A673 (cell line): ENCODE data around the gene TENM3. TPM values are rescaled to one million over a fixed set of nuclear protein-coding genes. Genes with fewer than 3 reads are reported as not detected.

Experiments
- BruUV-seq: library from RNA; stranded (reverse); fragments of 400-500 nt; replicated peaks from 2 replicates; lab custom pipeline; 2021; lab: Mats Ljungman, UMichigan
- CTCF ChIA-PET: fragments of 300-600 bp; sonication (Branson Sonifier 250); formaldehyde crosslinking; loops from one replicate; lab custom pipeline; 2022; ENCODE audit warnings: antibody characterized with exemption; lab: Charles Lee
- POLR2A ChIA-PET: fragments of 300-600 bp; sonication (Branson Sonifier 250); formaldehyde crosslinking; loops from one replicate; lab custom pipeline; 2022; ENCODE audit warnings: antibody characterized with exemption; ENCODE audit not compliant: low non-redundant PET; lab: Charles Lee
- DNase-seq: peaks from one replicate; pipeline ENCODE4 v3.0.0-alpha.2; 2015; ENCODE audit warnings: low spot score
- H3K27ac ChIP-seq: fragments of 200-600 bp; sonication (generic); 2 replicates; pipeline ENCODE4 v1.5.1; 2016; ENCODE audit warnings: mixed run types, low read depth, mild to moderate bottlenecking, mixed read lengths, antibody characterized with exemption, low read length; ENCODE audit not compliant: poor library complexity, severe bottlenecking
- H3K27me3 ChIP-seq: fragments of 200-600 bp; sonication (generic); replicated peaks from 2 replicates; pipeline ENCODE4 v1.6.1; 2017; ENCODE audit warnings: mixed run types, low read depth, mild to moderate bottlenecking, mixed read lengths, antibody characterized with exemption, low read length; ENCODE audit not compliant: insufficient read depth, poor library complexity
- H3K36me3 ChIP-seq: fragments of 200-600 bp; sonication (generic); 2 replicates; pipeline ENCODE4 v1.6.1; 2016; ENCODE audit warnings: mixed run types, mild to moderate bottlenecking, mixed read lengths, antibody characterized with exemption, low read length; ENCODE audit not compliant: insufficient read depth, poor library complexity, severe bottlenecking
- H3K4me1 ChIP-seq: fragments of 200-600 bp; sonication (generic); 2 replicates; pipeline ENCODE4 v1.6.1; 2017; ENCODE audit warnings: mixed run types, mild to moderate bottlenecking, mixed read lengths, antibody characterized with exemption, low read length; ENCODE audit not compliant: insufficient read depth, poor library complexity, severe bottlenecking
- H3K4me3 ChIP-seq: fragments of 200-600 bp; sonication (generic); 2 replicates; pipeline ENCODE4 v1.5.1; 2016; ENCODE audit warnings: low read depth, mixed run types, mild to moderate bottlenecking, mixed read lengths, low read length; ENCODE audit not compliant: poor library complexity, severe bottlenecking
- H3K9me3 ChIP-seq: fragments of 200-600 bp; sonication (generic); 2 replicates; pipeline ENCODE4 v1.6.1; 2016; ENCODE audit warnings: mixed run types, low read depth, mild to moderate bottlenecking, mixed read lengths, antibody characterized with exemption, low read length; ENCODE audit not compliant: poor library complexity, severe bottlenecking
- CTCF ChIP-seq: fragments of 300-800, 200-600 bp; sonication (generic); conservative IDR thresholded peaks from 2 replicates; pipeline ENCODE4 v1.5.1; 2017; ENCODE audit warnings: low read depth, mild to moderate bottlenecking, antibody characterized with exemption, low read length, moderate library complexity, mixed read lengths
- EZH2 ChIP-seq: fragments of 200-600 bp; sonication (generic); IDR thresholded peaks from 2 replicates; pipeline ENCODE4 v1.6.1; 2017; ENCODE audit warnings: borderline replicate concordance, low read depth, mild to moderate bottlenecking, mixed read lengths, antibody characterized with exemption, low read length; ENCODE audit not compliant: poor library complexity, severe bottlenecking
- intact Hi-C: fragments of 100-400 bp; cut with micrococcal nuclease; formaldehyde crosslinking; loops from one replicate; pipeline ENCODE4 v1.10.0; 2022; ENCODE audit not compliant: unreplicated experiment
- total RNA-seq: library from RNA; stranded (reverse); gene quantifications from 2 replicates; pipeline ENCODE4 v1.2.3, GENCODE V29; 2021

The TENM3 gene
- total RNA-seq, 1 experiment from 2014 or later = 26.4 TPM

DNA sequence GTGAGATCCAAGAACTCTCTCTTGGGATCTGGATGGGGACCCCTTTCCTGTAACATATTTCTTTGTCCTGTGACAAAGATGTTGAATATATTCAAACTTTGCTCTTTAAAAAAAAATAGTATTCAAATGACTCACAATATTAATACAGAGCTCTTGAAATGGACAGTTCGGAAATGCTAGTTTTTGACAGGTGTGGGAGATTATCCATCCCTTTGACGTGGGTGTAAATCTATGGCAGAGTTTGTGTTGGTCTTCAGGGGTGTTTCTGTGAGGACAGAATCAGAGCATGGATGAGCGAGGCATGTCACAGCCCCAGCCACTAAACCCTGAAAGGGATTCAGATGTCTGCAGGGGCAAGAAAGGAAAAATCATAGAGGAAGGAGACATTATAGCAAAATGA lies 25.8 kb downstream of the TENM3 start:
- BruUV-seq = no TSS peak
- intact Hi-C loops = no loop called here
- Histone ChIP-seq H3K27me3 (no peaks in the 10 kb centered on the region), H3K4me3 (no peak overlapping the region), H3K9me3 (no peaks in the 10 kb centered on the region), H3K27ac (no peak overlapping the region), H3K36me3 (no peaks in the 10 kb centered on the region), H3K4me1 (no peaks in the 10 kb centered on the region)
- ChIA-PET POLR2A (no interaction called here), CTCF (no interaction called here)
- TF ChIP-seq EZH2 (no peak), CTCF (no peak)
- DNase-seq = no peak

- intact Hi-C loops = no loop called here
- no TSS peak for BruUV-seq
- no peaks in the 10 kb centered on the region for H3K4me1 ChIP-seq
- H3K4me3 ChIP-seq = no peak overlapping the region
- H3K27me3 ChIP-seq = no peaks in the 10 kb centered on the region
- no peaks in the 10 kb centered on the region for H3K36me3 ChIP-seq
- ChIA-PET CTCF (no interaction called here), POLR2A (no interaction called here)
- no peak for DNase-seq
- TF ChIP-seq CTCF (no peak), EZH2 (no peak)
- H3K27ac ChIP-seq = no peak overlapping the region
- H3K9me3 ChIP-seq = no peaks in the 10 kb centered on the region
Observed at GRCh38 chr4:182271731-182272130, 28.5 kb downstream of the TENM3 start.

- no peak overlapping the region for H3K4me3 ChIP-seq
- no peaks in the 10 kb centered on the region for H3K36me3 ChIP-seq
- TF ChIP-seq CTCF (no peak), EZH2 (no peak)
- no peak overlapping the region for H3K27ac ChIP-seq
- POLR2A ChIA-PET = no interaction called here
- no peaks in the 10 kb centered on the region for H3K27me3 ChIP-seq
- BruUV-seq = no TSS peak
- intact Hi-C loops = no loop called here
- CTCF ChIA-PET = no interaction called here
- H3K9me3 ChIP-seq = no peaks in the 10 kb centered on the region
- no peaks in the 10 kb centered on the region for H3K4me1 ChIP-seq
- no peak for DNase-seq
Observed at GRCh38 chr4:182272151-182272550, 28.9 kb downstream of the TENM3 start.
